Inferior parietal cortex (tissue), 1 donor: Measurements from ENCODE around the gene FOXP2.

Experiments
- DNase-seq: peaks from one replicate; pipeline ENCODE4 v3.0.0-alpha.2; 2016; ENCODE audit errors: extremely low spot score

The FOXP2 gene

GRCh38 chr7:114715907-114716306 lies 301.3 kb downstream of the FOXP2 start:
- no peak for DNase-seq

- DNase-seq: no peak
Measured at GRCh38 chr7:114718861-114719260, 304.2 kb downstream of the FOXP2 start.

- no peak for DNase-seq
Measured at GRCh38 chr7:114720725-114721124, 306.1 kb downstream of the FOXP2 start.

GRCh38 chr7:114722562-114722961 lies 307.9 kb downstream of the FOXP2 start:
- DNase-seq: no peak

GRCh38 chr7:114723308-114723707 lies 308.7 kb downstream of the FOXP2 start:
- DNase-seq: no peak

GRCh38 chr7:114740095-114740494 lies 325.5 kb downstream of the FOXP2 start:
- DNase-seq: no peak

- DNase-seq: no peak
Measured at GRCh38 chr7:114740941-114741340, 326.3 kb downstream of the FOXP2 start.

GRCh38 chr7:114741911-114742310 lies 327.3 kb downstream of the FOXP2 start:
- no peak for DNase-seq
